ENCODE measurements around the gene PHACTR1. TPM values are rescaled to one million over a fixed set of nuclear protein-coding genes. Genes with fewer than 3 reads are reported as not detected.
A peak's percentile ranks its signal among the peaks of the same experiment; 100 is the strongest.

PHACTR1 gene
- total and polyA plus RNA-seq, 2 experiments from 2014 or later, result 11.2 to 33.9 TPM

- TF ChIP-seq CTCF (IDR thresholded peaks at IDR 0.05; ENCODE audit: low read depth, low read length), result no peak
- H3K27ac ChIP-seq, result peak overlapping the region; percentile 90
Measured at GRCh38 chr6:12973386-12973785, 256.8 kb downstream of the PHACTR1 start.

GRCh38 chr6:12974551-12974950 lies 258.0 kb downstream of the PHACTR1 start:
- Histone ChIP-seq H3K9me3 (ENCODE audit: low read depth) (no peaks in the 10 kb centered on the region), H3K4me1 (ENCODE audit: low read depth) (peaks cover 20% of the 10 kb centered on the region), H3K27ac (peak overlapping the region; percentile 90), H3K4me3 (no peak overlapping the region), H3K27me3 (no peaks in the 10 kb centered on the region), H3K36me3 (no peaks in the 10 kb centered on the region)
- no peak for TF ChIP-seq CTCF (IDR thresholded peaks at IDR 0.05; ENCODE audit: low read depth, low read length)
- DNase-seq (ENCODE audit: low read depth in 1 of 2, low spot score in 1 of 2), result no peak

More at GRCh38 chr6:12973386-12973785, 256.8 kb downstream of the PHACTR1 start:
- no peaks in the 10 kb centered on the region for H3K36me3 ChIP-seq
- H3K4me3 ChIP-seq, result no peak overlapping the region
- H3K4me1 ChIP-seq (ENCODE audit: low read depth), result peaks cover 28% of the 10 kb centered on the region
- H3K27me3 ChIP-seq, result no peaks in the 10 kb centered on the region
- peak; percentile 29 to 64 for DNase-seq (ENCODE audit: low read depth in 1 of 2, low spot score in 1 of 2)
- H3K9me3 ChIP-seq (ENCODE audit: low read depth), result no peaks in the 10 kb centered on the region

DNA sequence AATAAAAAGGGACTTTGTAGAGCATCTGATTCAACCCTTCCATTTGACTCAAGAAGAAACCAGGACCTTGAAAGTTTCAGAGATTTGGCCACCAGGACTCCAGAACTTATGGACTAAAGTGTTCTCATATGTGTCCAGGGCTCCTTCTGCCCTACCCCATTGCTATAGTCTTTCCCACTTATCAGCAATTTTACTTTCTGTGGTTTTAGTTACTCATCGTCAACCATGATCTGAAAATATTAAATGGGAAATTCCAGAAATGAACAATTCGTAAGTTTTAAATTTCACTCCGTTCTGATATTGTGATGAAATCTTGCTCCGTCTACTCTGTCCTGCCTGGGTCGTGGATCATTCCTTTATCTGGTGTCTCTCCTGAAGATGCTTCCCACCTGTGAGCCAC lies 259.8 kb downstream of the PHACTR1 start:
- Histone ChIP-seq H3K27me3 (no peaks in the 10 kb centered on the region), H3K9me3 (ENCODE audit: low read depth) (no peaks in the 10 kb centered on the region), H3K27ac (no peak overlapping the region), H3K4me1 (ENCODE audit: low read depth) (peaks cover 20% of the 10 kb centered on the region), H3K36me3 (no peaks in the 10 kb centered on the region), H3K4me3 (no peak overlapping the region)
- DNase-seq (ENCODE audit: low read depth in 1 of 2, low spot score in 1 of 2), result peak in 1 of 2 donors; percentile 52
- no peak for TF ChIP-seq CTCF (IDR thresholded peaks at IDR 0.05; ENCODE audit: low read depth, low read length)

DNA sequence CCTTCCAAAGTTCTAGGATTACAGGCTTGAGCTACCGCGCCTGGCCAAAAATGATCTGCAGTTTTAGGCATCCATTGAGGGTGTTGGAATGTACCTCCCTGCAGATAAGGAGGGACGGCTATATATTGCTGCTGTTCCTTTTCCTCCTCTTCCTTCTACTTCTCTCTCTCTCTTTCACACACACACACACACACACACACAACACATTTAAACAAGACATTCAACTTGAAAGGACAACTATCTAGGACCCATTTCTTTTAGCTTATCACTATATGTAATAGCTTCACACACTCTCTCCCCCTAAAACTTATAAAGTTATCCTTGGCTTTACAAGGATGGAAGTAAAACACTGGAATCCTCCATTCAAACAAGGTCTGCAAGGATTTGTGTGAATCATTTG lies 260.6 kb downstream of the PHACTR1 start:
- DNase-seq (ENCODE audit: low read depth in 1 of 2, low spot score in 1 of 2), result no peak
- Histone ChIP-seq H3K27me3 (no peaks in the 10 kb centered on the region), H3K9me3 (ENCODE audit: low read depth) (no peaks in the 10 kb centered on the region), H3K4me3 (no peak overlapping the region), H3K27ac (no peak overlapping the region), H3K4me1 (ENCODE audit: low read depth) (peaks cover 20% of the 10 kb centered on the region), H3K36me3 (no peaks in the 10 kb centered on the region)
- no peak for TF ChIP-seq CTCF (IDR thresholded peaks at IDR 0.05; ENCODE audit: low read depth, low read length)

- no peak overlapping the region for H3K27ac ChIP-seq
- H3K9me3 ChIP-seq (ENCODE audit: low read depth), result no peaks in the 10 kb centered on the region
- H3K27me3 ChIP-seq, result no peaks in the 10 kb centered on the region
- TF ChIP-seq CTCF (IDR thresholded peaks at IDR 0.05; ENCODE audit: low read depth, low read length), result no peak
- DNase-seq (ENCODE audit: low read depth in 1 of 2, low spot score in 1 of 2), result no peak
- peaks cover 20% of the 10 kb centered on the region for H3K4me1 ChIP-seq (ENCODE audit: low read depth)
- no peaks in the 10 kb centered on the region for H3K36me3 ChIP-seq
- no peak overlapping the region for H3K4me3 ChIP-seq
Measured at GRCh38 chr6:12977806-12978205, 261.2 kb downstream of the PHACTR1 start.

DNA sequence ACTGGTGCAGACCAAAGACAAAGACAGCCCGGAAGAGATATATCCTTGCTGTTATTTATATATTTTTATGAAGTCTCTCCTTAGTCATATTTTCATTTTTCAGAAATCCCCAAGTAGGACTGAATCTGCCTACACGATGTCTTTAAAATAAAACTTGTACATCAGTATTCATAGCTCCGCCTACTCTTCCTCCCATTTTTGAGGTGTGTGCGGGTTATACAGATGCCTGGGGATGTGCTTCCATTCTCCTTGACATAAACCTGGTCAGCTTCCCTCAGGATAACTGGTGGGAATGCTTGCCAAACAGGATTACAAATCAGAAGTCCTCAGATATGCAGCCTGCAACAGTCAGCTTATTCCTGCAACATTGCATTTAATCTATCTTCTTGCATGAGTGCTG lies 264.2 kb downstream of the PHACTR1 start:
- H3K27me3 ChIP-seq, result no peaks in the 10 kb centered on the region
- H3K4me1 ChIP-seq (ENCODE audit: low read depth), result no peaks in the 10 kb centered on the region
- H3K36me3 ChIP-seq, result no peaks in the 10 kb centered on the region
- no peaks in the 10 kb centered on the region for H3K9me3 ChIP-seq (ENCODE audit: low read depth)
- no peak overlapping the region for H3K27ac ChIP-seq
- no peak overlapping the region for H3K4me3 ChIP-seq
- DNase-seq (ENCODE audit: low read depth in 1 of 2, low spot score in 1 of 2), result no peak
- no peak for TF ChIP-seq CTCF (IDR thresholded peaks at IDR 0.05; ENCODE audit: low read depth, low read length)
